Right ventricle myocardium inferior (tissue), 1 donor: Measurements from ENCODE around the gene ADGRB2. TPM values are rescaled to one million over a fixed set of nuclear protein-coding genes. Genes with fewer than 3 reads are reported as not detected.

Source experiments
- ATAC-seq: fragments of 200-7000 bp; cut with Tn5 transposase; one replicate; pipeline ENCODE4 v1.9.1; 2020; ENCODE audit warnings: mild to moderate bottlenecking, moderate library complexity
- DNase-seq: peaks from one replicate; pipeline ENCODE4 v3.0.0; 2021; ENCODE audit errors: missing footprints
- intact Hi-C: fragments of 100-400 bp; cut with DNase I; formaldehyde crosslinking; loops from one replicate; pipeline ENCODE4 v1.11.0; 2022
- total RNA-seq: library from RNA; stranded (reverse); fragmentation: NEBNext Ultra II Directional; extraction: Animal tissue kit (Norgen Biotek cat#: 25700); gene quantifications from one replicate; pipeline ENCODE4 v1.2.1, GENCODE V29; 2021
- donor health status: DM: no; HTN: yes; CAD: no; lungs with severe emphysema.

The ADGRB2 gene
- total RNA-seq, 1 donor from 2014 or later, result 16.1 TPM

- DNase-seq, result no peak
- no peak for ATAC-seq
- intact Hi-C loops, result no loop called here
Observed at GRCh38 chr1:31796707-31797106, 32.6 kb upstream of the ADGRB2 start.

- no peak for DNase-seq
- ATAC-seq, result no peak
- intact Hi-C loops, result no loop called here
Observed at GRCh38 chr1:31795801-31796621, 31.9 kb upstream of the ADGRB2 start.

- ATAC-seq (no peak), DNase-seq (no peak)
- intact Hi-C loops, result no loop called here
Observed at GRCh38 chr1:31795096-31795675, 31.0 kb upstream of the ADGRB2 start.

- intact Hi-C loops, result no loop called here
- DNase-seq (no peak), ATAC-seq (no peak)
Observed at GRCh38 chr1:31793586-31794285, 29.6 kb upstream of the ADGRB2 start.

GRCh38 chr1:31793086-31793485 lies 28.9 kb upstream of the ADGRB2 start:
- DNase-seq, result no peak
- intact Hi-C loops, result no loop called here
- ATAC-seq, result no peak

GRCh38 chr1:31792541-31792940 lies 28.4 kb upstream of the ADGRB2 start:
- DNase-seq, result no peak
- ATAC-seq, result no peak
- intact Hi-C loops, result no loop called here

GRCh38 chr1:31792116-31792515 lies 28.0 kb upstream of the ADGRB2 start:
- DNase-seq (no peak), ATAC-seq (no peak)
- intact Hi-C loops, result no loop called here

- no peak for DNase-seq
- intact Hi-C loops, result no loop called here
- ATAC-seq, result no peak
Observed at GRCh38 chr1:31791131-31791858, 27.2 kb upstream of the ADGRB2 start.

- intact Hi-C loops, result no loop called here
- ATAC-seq (no peak), DNase-seq (no peak)
Observed at GRCh38 chr1:31790641-31791091, 26.5 kb upstream of the ADGRB2 start.

GRCh38 chr1:31790140-31790539 lies 26.0 kb upstream of the ADGRB2 start:
- DNase-seq (no peak), ATAC-seq (no peak)

GRCh38 chr1:31789259-31790065 lies 25.3 kb upstream of the ADGRB2 start:
- ATAC-seq (peak; percentile 92), DNase-seq (peak; percentile 96)
- intact Hi-C loops, result loop anchor here (1.0 to 10.0 kb wide), 4 partner anchors 27 to 225 kb away; no protein-coding TSS in a partner anchor

More at GRCh38 chr1:31790140-31790539, 26.0 kb upstream of the ADGRB2 start:
- intact Hi-C loops, result no loop called here

GRCh38 chr1:31788825-31789256 lies 24.7 kb upstream of the ADGRB2 start:
- intact Hi-C loops, result loop anchor here (1.0 to 10.0 kb wide), 4 partner anchors 26 to 224 kb away; no protein-coding TSS in a partner anchor
- peak; percentile 53 for ATAC-seq
- no peak for DNase-seq

- intact Hi-C loops, result loop anchor here (2.0 to 10.0 kb wide), 3 partner anchors 25 to 223 kb away; no protein-coding TSS in a partner anchor
- ATAC-seq (peak; percentile 88), DNase-seq (peak; percentile 96)
Observed at GRCh38 chr1:31788138-31788824, 24.1 kb upstream of the ADGRB2 start.

- intact Hi-C loops, result loop anchor here (2.0 to 10.0 kb wide), 3 partner anchors 25 to 223 kb away; no protein-coding TSS in a partner anchor
- no peak for DNase-seq
- no peak for ATAC-seq
Observed at GRCh38 chr1:31787786-31788137, 23.6 kb upstream of the ADGRB2 start.

- intact Hi-C loops, result loop anchor here (10.0 kb wide), 1 partner anchor 222 kb away; no protein-coding TSS in a partner anchor
- DNase-seq (no peak), ATAC-seq (no peak)
Observed at GRCh38 chr1:31787261-31787660, 23.1 kb upstream of the ADGRB2 start.

- DNase-seq (no peak), ATAC-seq (no peak)
- intact Hi-C loops, result loop anchor here (10.0 kb wide), 1 partner anchor 222 kb away; no protein-coding TSS in a partner anchor
Observed at GRCh38 chr1:31786366-31787060, 22.4 kb upstream of the ADGRB2 start.

- DNase-seq (no peak), ATAC-seq (no peak)
- intact Hi-C loops, result loop anchor here (10.0 kb wide), 1 partner anchor 221 kb away; no protein-coding TSS in a partner anchor
Observed at GRCh38 chr1:31785947-31786290, 21.8 kb upstream of the ADGRB2 start.
